Smooth muscle cell (in vitro differentiated cells): ENCODE results near the gene FBXL16. TPM values are rescaled to one million over a fixed set of nuclear protein-coding genes. Genes with fewer than 3 reads are reported as not detected.

Experiments used
- DNase-seq: peaks from one replicate; lab custom pipeline; 2025; ENCODE audit not compliant: unreplicated experiment; lab: John Stamatoyannopoulos, UW
- H2AFZ ChIP-seq: fragments of 200-600 bp; sonication (generic); 2 replicates; pipeline ENCODE4 v1.6.0; 2016; ENCODE audit warnings: antibody characterized with exemption, low read depth, mild to moderate bottlenecking
- H3F3A ChIP-seq: fragments of 200-600 bp; sonication (generic); 2 replicates; pipeline ENCODE4 v1.6.0; 2017; ENCODE audit warnings: antibody characterized with exemption, low read depth
- H3K27ac ChIP-seq: fragments of 200-600 bp; sonication (generic); 2 replicates; pipeline ENCODE4 v1.5.1; 2016; ENCODE audit warnings: low read depth, mild to moderate bottlenecking
- H3K27me3 ChIP-seq: fragments of 200-600 bp; sonication (generic); 2 replicates; pipeline ENCODE4 v1.6.1; 2016; ENCODE audit warnings: low read depth, mild to moderate bottlenecking
- H3K36me3 ChIP-seq: fragments of 200-600 bp; sonication (generic); 2 replicates; pipeline ENCODE4 v1.5.1; 2016; ENCODE audit warnings: low read depth
- H3K4me1 ChIP-seq: fragments of 200-600 bp; sonication (generic); 2 replicates; pipeline ENCODE4 v1.5.1; 2016; ENCODE audit warnings: low read depth
- H3K4me2 ChIP-seq: fragments of 200-600 bp; sonication (generic); 2 replicates; pipeline ENCODE4 v1.6.0; 2016; ENCODE audit warnings: mild to moderate bottlenecking
- H3K4me3 ChIP-seq: fragments of 200-600 bp; sonication (generic); 2 replicates; pipeline ENCODE4 v1.5.1; 2016; ENCODE audit warnings: mild to moderate bottlenecking
- H3K79me2 ChIP-seq: fragments of 200-600 bp; sonication (generic); 2 replicates; pipeline ENCODE4 v1.6.0; 2016; ENCODE audit warnings: low read depth, mild to moderate bottlenecking
- H3K9ac ChIP-seq: fragments of 200-600 bp; sonication (generic); 2 replicates; pipeline ENCODE4 v1.6.0; 2016; ENCODE audit warnings: low read depth
- H3K9me3 ChIP-seq: fragments of 200-600 bp; sonication (generic); replicated peaks from 2 replicates; pipeline ENCODE4 v1.5.1; 2016; ENCODE audit warnings: low read depth
- H4K20me1 ChIP-seq: fragments of 200-600 bp; sonication (generic); 2 replicates; pipeline ENCODE4 v1.6.0; 2016; ENCODE audit warnings: low read depth
- whole genome bisulfite sequencing: methylation state at CpG from one replicate; pipeline ENCODE4 v1.1.7; 2016; ENCODE audit warnings: low lambda C conversion rate; 5-methylcytosine and 5-hydroxymethylcytosine counted together
- polyA plus RNA-seq: library from polyadenylated mRNA; unstranded; fragments of >200 nt; fragmentation: Nextera tagmentation; extraction: Ambion mirVana; gene quantifications from 2 replicates; pipeline ENCODE4 v1.2.1, GENCODE V29; 2016
- total RNA-seq: library from RNA; depleted of rRNA; stranded (reverse); fragments of >200 nt; gene quantifications from 2 replicates; pipeline ENCODE4 v1.2.3, GENCODE V29; 2014
- TF ChIP-seq, protein P1 (sequence below): fragments of 200-600 bp; sonication (generic); IDR thresholded peaks from 2 replicates; pipeline ENCODE4 v1.5.1; 2017; ENCODE audit warnings: borderline replicate concordance, mild to moderate bottlenecking, antibody characterized with exemption; ENCODE audit not compliant: insufficient read depth, poor library complexity, severe bottlenecking

The FBXL16 gene
- total and polyA plus RNA-seq, 2 experiments from 2014 or later: 0.17 to 0.76 TPM

DNA sequence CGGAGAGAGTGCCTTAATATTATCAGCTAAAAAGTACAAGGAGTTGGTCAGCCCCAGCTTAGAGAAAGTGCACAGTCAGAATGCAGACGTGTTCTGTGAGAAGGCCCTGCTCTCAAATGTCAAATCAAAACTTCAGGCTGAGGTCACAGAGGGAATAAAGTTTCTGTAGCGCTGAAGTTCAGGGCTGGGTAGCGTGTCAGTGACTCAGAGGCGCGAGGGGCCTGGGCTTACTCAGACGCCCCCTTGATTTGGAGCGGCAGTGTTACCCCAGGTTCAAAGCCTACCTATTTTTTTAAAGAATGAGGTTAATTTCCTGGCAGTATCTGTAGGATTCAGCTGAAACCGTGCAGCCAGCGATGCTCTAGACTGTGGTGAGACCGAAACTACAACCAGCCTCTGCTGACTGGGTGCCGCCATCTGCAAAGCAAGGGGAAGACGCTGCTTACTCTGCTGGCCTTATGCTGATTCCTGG is 30.4 kb upstream of the FBXL16 start:
- 95% methylated on average over 13 of the region's 13 CpGs for WGBS
- H3K27me3 ChIP-seq: no peaks in the 10 kb centered on the region
- H3F3A ChIP-seq: no peaks in the 10 kb centered on the region
- no peaks in the 10 kb centered on the region for H3K9me3 ChIP-seq
- no peak overlapping the region for H3K4me2 ChIP-seq
- no peak overlapping the region for H3K9ac ChIP-seq
- TF ChIP-seq, protein P1, sequence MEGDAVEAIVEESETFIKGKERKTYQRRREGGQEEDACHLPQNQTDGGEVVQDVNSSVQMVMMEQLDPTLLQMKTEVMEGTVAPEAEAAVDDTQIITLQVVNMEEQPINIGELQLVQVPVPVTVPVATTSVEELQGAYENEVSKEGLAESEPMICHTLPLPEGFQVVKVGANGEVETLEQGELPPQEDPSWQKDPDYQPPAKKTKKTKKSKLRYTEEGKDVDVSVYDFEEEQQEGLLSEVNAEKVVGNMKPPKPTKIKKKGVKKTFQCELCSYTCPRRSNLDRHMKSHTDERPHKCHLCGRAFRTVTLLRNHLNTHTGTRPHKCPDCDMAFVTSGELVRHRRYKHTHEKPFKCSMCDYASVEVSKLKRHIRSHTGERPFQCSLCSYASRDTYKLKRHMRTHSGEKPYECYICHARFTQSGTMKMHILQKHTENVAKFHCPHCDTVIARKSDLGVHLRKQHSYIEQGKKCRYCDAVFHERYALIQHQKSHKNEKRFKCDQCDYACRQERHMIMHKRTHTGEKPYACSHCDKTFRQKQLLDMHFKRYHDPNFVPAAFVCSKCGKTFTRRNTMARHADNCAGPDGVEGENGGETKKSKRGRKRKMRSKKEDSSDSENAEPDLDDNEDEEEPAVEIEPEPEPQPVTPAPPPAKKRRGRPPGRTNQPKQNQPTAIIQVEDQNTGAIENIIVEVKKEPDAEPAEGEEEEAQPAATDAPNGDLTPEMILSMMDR: no peak
- no peak for DNase-seq
- H3K79me2 ChIP-seq: no peaks in the 10 kb centered on the region
- no peak overlapping the region for H3K27ac ChIP-seq
- no peak overlapping the region for H3K4me3 ChIP-seq
- peaks cover 5% of the 10 kb centered on the region for H3K4me1 ChIP-seq
- H2AFZ ChIP-seq: no peak overlapping the region
- no peaks in the 10 kb centered on the region for H3K36me3 ChIP-seq
- H4K20me1 ChIP-seq: no peaks in the 10 kb centered on the region

DNA sequence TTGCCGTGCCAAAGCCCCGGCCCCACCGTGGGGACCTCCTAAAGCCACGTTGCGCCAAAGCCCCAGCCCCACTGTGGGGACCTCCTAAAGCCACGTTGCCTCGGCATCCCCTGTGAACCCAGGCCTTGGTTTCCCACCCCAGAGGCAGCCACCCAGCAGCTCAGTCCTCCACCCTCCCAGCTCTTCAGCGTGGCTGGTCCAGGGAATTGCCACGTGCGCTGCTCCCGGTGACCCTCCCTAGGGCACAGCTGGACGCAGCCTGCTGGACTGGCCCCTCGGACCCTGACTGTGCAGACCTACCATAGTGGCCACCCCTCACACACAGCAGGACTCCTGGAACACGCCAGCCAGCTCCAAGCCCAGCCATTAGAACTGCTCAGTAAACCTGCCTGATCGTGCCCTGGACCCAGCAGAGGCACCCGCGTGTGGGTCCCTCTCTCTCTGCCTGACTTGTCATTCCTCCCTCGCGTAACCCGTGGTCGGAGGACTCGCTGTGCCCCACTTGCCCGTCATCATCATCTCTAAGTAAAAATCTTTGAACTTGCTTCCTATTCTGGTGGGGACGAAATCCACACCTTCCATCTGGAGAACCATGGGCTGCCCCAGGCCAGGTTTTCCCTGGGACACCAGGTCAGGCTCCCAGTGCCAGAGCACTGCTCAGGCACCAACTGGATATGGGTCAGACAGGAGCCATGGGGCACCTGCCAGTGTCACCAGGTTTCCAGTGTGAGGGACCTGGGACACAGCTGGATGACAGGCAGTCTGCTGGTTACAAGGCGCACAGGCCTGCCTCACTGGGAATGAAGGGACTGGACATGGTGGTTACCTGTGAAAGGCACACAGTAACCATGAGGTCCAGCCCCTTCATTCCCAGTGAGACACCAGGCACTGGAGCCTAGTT is 29.6 kb upstream of the FBXL16 start:
- Histone ChIP-seq H3K9me3 (no peaks in the 10 kb centered on the region), H3K27ac (no peak overlapping the region), H3K79me2 (no peaks in the 10 kb centered on the region), H3K4me1 (peaks cover 4% of the 10 kb centered on the region), H3K27me3 (no peaks in the 10 kb centered on the region), H3K4me3 (no peak overlapping the region), H3K9ac (no peak overlapping the region), H3F3A (no peaks in the 10 kb centered on the region), H4K20me1 (no peaks in the 10 kb centered on the region), H2AFZ (no peak overlapping the region), H3K36me3 (no peaks in the 10 kb centered on the region), H3K4me2 (no peak overlapping the region)
- no peak for DNase-seq
- 96% methylated on average over 25 of the region's 25 CpGs for WGBS
- TF ChIP-seq, protein P1: no peak

DNA sequence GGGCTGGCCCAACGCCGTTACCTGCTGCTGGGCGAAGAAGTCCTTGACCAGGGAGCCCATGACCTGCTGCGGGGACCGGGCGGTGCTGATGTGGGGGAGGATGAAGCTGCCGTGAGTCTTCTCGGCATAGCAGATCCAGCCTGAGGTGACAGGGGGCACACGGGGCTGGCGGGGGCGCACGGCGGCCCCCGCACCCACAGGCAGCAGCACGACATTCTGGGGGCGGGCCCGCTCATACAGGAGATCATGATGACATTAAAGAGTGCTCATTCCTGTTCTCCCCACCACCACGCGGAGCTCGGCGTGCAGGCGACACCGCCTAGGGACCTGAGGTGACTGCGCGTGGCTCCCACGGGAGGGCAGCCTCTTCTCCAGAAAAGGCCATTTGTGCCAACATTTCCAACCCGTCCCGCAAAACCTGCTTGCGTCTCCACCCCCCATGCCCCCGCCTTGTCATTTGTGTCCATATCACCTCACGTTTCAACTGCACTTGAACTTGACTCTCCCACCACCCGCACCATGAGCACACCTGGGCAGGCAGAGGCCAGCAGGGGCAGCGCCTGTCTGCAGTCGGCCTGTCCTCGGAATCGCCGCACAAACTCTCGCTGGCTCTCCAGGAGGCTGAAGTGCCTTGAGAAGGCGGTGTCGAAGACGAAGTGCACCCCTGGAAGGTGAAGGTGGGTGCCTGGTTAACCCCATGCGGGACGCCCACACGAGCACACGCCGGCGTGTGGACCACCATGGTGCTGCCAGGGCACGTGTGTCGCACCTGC is 28.8 kb upstream of the FBXL16 start:
- TF ChIP-seq, protein P1: no peak
- no peak overlapping the region for H2AFZ ChIP-seq

More for the DNA sequence above, 28.8 kb upstream of the FBXL16 start:
- Histone ChIP-seq H3K4me1 (no peaks in the 10 kb centered on the region), H3K9ac (no peak overlapping the region), H3K36me3 (no peaks in the 10 kb centered on the region), H3F3A (no peaks in the 10 kb centered on the region), H3K4me2 (no peak overlapping the region), H3K4me3 (no peak overlapping the region), H3K27ac (no peak overlapping the region), H3K9me3 (no peaks in the 10 kb centered on the region), H4K20me1 (no peaks in the 10 kb centered on the region), H3K79me2 (no peaks in the 10 kb centered on the region), H3K27me3 (no peaks in the 10 kb centered on the region)
- DNase-seq: no peak
- WGBS: 94% methylated on average over 46 of the region's 49 CpGs
